ENCODE data around the gene ANTXR1. TPM values are rescaled to one million over a fixed set of nuclear protein-coding genes. Genes with fewer than 3 reads are reported as not detected.

The ANTXR1 gene
- total RNA-seq, 1 experiment from 2014 or later: 37.3 TPM

DNA sequence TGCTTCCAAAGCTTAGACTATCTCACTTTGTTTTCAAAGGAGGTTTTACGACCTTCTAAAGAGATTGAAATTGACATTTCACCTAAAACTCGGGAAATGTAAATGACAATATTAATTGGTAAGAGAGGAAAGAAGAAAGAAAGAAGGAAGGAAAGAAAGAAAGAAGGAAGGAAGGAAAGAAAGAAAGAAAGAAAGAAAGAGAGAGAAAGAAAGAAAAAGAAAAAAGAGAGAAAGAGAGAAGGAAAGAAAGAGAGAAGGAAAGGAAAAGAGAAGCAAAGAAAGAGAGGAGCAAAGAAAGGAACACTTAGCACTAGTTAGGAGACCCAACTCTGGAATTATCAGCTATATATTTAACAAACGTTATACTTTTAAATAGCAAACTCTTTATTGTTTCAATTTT, 34.9 kb upstream of the ANTXR1 start:
- H2AK5ac ChIP-seq (ENCODE audit: insufficient read length, low read length): no peak overlapping the region
- H3K9me3 Mint-ChIP-seq: no peaks in the 10 kb centered on the region
- H3K27me3 ChIP-seq (ENCODE audit: insufficient read depth, low read length): no peaks in the 10 kb centered on the region
- H3K36me3 Mint-ChIP-seq (ENCODE audit: insufficient read depth in 1 of 3, low read depth in 3 of 3): no peaks in the 10 kb centered on the region
- no peak overlapping the region for H2BK12ac ChIP-seq (ENCODE audit: insufficient read length, low read depth, low read length)
- H3K4me2 ChIP-seq (ENCODE audit: insufficient read depth, insufficient read length, low read length): no peak overlapping the region
- no peaks in the 10 kb centered on the region for H3K9me3 ChIP-seq (ENCODE audit: control insufficient read depth, low read depth, low read length)
- H4K5ac ChIP-seq (ENCODE audit: insufficient read length, low read depth, low read length): no peak overlapping the region
- H4K20me1 ChIP-seq (ENCODE audit: control insufficient read depth, insufficient read depth, insufficient read length): no peaks in the 10 kb centered on the region
- H3K23ac ChIP-seq (ENCODE audit: insufficient read length, low read depth, low read length): no peak overlapping the region
- H4K8ac ChIP-seq (replicated peaks; ENCODE audit: insufficient read length, low read depth, low read length): no peak overlapping the region
- H3K18ac ChIP-seq (ENCODE audit: insufficient read length, low read depth, low read length): no peak overlapping the region
- no peak overlapping the region for H2BK5ac ChIP-seq (ENCODE audit: insufficient read length, low read length)
- no peaks in the 10 kb centered on the region for H3K79me2 ChIP-seq (ENCODE audit: insufficient read depth, low read length)
- no peak overlapping the region for H3K27ac ChIP-seq (ENCODE audit: insufficient read length, low read depth, low read length)
- H3K27me3 Mint-ChIP-seq (ENCODE audit: low read depth): peaks cover 12% of the 10 kb centered on the region
- H3K56ac ChIP-seq (ENCODE audit: insufficient read length, low read depth, low read length): no peak overlapping the region
- no peak overlapping the region for H4K91ac ChIP-seq (ENCODE audit: insufficient read length, low read depth, low read length)
- no peak overlapping the region for H2BK20ac ChIP-seq (ENCODE audit: low read depth, low read length, poor library complexity, severe bottlenecking)
- no peaks in the 10 kb centered on the region for H3K4me1 ChIP-seq (ENCODE audit: insufficient read depth, low read length)
- TF ChIP-seq, protein P1, sequence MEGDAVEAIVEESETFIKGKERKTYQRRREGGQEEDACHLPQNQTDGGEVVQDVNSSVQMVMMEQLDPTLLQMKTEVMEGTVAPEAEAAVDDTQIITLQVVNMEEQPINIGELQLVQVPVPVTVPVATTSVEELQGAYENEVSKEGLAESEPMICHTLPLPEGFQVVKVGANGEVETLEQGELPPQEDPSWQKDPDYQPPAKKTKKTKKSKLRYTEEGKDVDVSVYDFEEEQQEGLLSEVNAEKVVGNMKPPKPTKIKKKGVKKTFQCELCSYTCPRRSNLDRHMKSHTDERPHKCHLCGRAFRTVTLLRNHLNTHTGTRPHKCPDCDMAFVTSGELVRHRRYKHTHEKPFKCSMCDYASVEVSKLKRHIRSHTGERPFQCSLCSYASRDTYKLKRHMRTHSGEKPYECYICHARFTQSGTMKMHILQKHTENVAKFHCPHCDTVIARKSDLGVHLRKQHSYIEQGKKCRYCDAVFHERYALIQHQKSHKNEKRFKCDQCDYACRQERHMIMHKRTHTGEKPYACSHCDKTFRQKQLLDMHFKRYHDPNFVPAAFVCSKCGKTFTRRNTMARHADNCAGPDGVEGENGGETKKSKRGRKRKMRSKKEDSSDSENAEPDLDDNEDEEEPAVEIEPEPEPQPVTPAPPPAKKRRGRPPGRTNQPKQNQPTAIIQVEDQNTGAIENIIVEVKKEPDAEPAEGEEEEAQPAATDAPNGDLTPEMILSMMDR (conservative IDR thresholded peaks at IDR 0.05): no peak
- peaks cover 8 to 10% of the 10 kb centered on the region in 2 experiments for H3K4me1 Mint-ChIP-seq
- no peak overlapping the region for H3K9ac ChIP-seq (ENCODE audit: extremely low read depth, insufficient read length, low read length)
- no CpG with 5 or more reads among the region's 3 CpGs for WGBS (ENCODE audit: extremely low coverage, insufficient read length, low lambda C conversion rate)
- H3K79me1 ChIP-seq (ENCODE audit: insufficient read depth, low read depth, low read length, poor library complexity, severe bottlenecking): no peaks in the 10 kb centered on the region
- H2BK120ac ChIP-seq (ENCODE audit: low read depth, low read length, poor library complexity, severe bottlenecking): no peak overlapping the region
- no peak overlapping the region for H3T11ph ChIP-seq (ENCODE audit: low read length)
- DNase-seq: no peak
- no peak overlapping the region for H2AFZ ChIP-seq (ENCODE audit: low read length)
- no peak overlapping the region for H2BK15ac ChIP-seq (ENCODE audit: low read depth, low read length)
- H3K14ac ChIP-seq (ENCODE audit: insufficient read depth, low read length): no peak overlapping the region
- no peak overlapping the region for H3K4me3 Mint-ChIP-seq
- no peak overlapping the region for H3K4ac ChIP-seq (ENCODE audit: low read depth, low read length)
- no peaks in the 10 kb centered on the region for H3K23me2 ChIP-seq (ENCODE audit: insufficient read length, low read depth, low read length, poor library complexity, severe bottlenecking)
- peak overlapping the region in 1 of 3 experiments; percentile 46; a peak in 2 of 7 replicates for H3K27ac Mint-ChIP-seq
